ENCODE data around the gene KCNQ5. TPM values are rescaled to one million over a fixed set of nuclear protein-coding genes. Genes with fewer than 3 reads are reported as not detected.

Gene KCNQ5
- total and polyA plus RNA-seq, 2 of the 8 experiments (the other 6 are each of a cell fraction or from before 2014, with no cell fraction given): 0.83 to 1.2 TPM

- Histone ChIP-seq H4K20me1 (replicated peaks in 1 of 2; ENCODE audit: control insufficient read depth in 1 of 2, insufficient read depth in 2 of 2, low read length in 2 of 2) (no peaks in the 10 kb centered on the region), H3K4me2 (ENCODE audit: insufficient read depth in 1 of 2, low read depth in 2 of 2, low read length in 2 of 2) (no peak overlapping the region), H4K8ac (ENCODE audit: extremely low read depth, insufficient read depth, low read length) (no peak overlapping the region), H3K79me1 (ENCODE audit: low read depth, low read length) (no peaks in the 10 kb centered on the region), H4K5ac (ENCODE audit: insufficient read length, low read depth, low read length) (no peak overlapping the region), H3K56ac (replicated peaks; ENCODE audit: insufficient read length, low read depth, low read length) (no peak overlapping the region), H3K4me1 (replicated peaks in 1 of 4; ENCODE audit: control insufficient read depth in 3 of 4, insufficient read depth in 4 of 4, low read length in 3 of 4) (peaks cover 0 to 2% (median 0%) of the 10 kb centered on the region in 4 experiments; a peak in 1 of 7 replicates), H3K9me3 (ENCODE audit: insufficient read depth in 2 of 2, low read depth in 1 of 2, low read length in 1 of 2) (no peaks in the 10 kb centered on the region), H3K79me2 (ENCODE audit: control insufficient read depth in 1 of 2, insufficient read depth in 2 of 2, low read length in 2 of 2) (no peaks in the 10 kb centered on the region), H3K14ac (ENCODE audit: insufficient read length) (no peak overlapping the region), H3K27me3 (replicated peaks in 1 of 4; ENCODE audit: control insufficient read depth in 3 of 4, extremely low read depth in 1 of 4, insufficient read depth in 3 of 4, low read length in 3 of 4) (no peaks in the 10 kb centered on the region), H2AK5ac (ENCODE audit: low read depth, low read length) (no peak overlapping the region), H3K23me2 (ENCODE audit: low read depth, low read length) (no peaks in the 10 kb centered on the region), H2BK20ac (ENCODE audit: low read length) (no peak overlapping the region), H2BK15ac (ENCODE audit: low read length) (no peak overlapping the region), H2BK12ac (ENCODE audit: low read depth, low read length) (no peak overlapping the region), H3K18ac (ENCODE audit: extremely low read depth, low read length) (no peak overlapping the region), H3K27ac (ENCODE audit: low read depth, low read length) (no peak overlapping the region), H3K4me3 (ENCODE audit: extremely low read depth in 1 of 4, insufficient read depth in 2 of 4, low read depth in 3 of 4, low read length in 4 of 4) (no peak overlapping the region), H4K91ac (replicated peaks; ENCODE audit: insufficient read length, low read length) (no peak overlapping the region), H2BK5ac (ENCODE audit: low read depth, low read length) (no peak overlapping the region), H3K4ac (replicated peaks; ENCODE audit: insufficient read length, low read depth, low read length) (no peak overlapping the region), H3K23ac (ENCODE audit: insufficient read length) (no peak overlapping the region), H3K36me3 (ENCODE audit: control insufficient read depth in 2 of 4, insufficient read depth in 4 of 4, low read length in 3 of 4) (no peaks in the 10 kb centered on the region), H2BK120ac (replicated peaks; ENCODE audit: low read depth, low read length) (no peak overlapping the region), H2AFZ (ENCODE audit: low read length) (no peak overlapping the region), H3K9ac (replicated peaks in 1 of 4; ENCODE audit: extremely low read depth in 1 of 4, low read depth in 3 of 4, low read length in 3 of 4) (no peak overlapping the region)
- 71% methylated on average over 1 of the region's 1 CpG; no CpG with 5 or more reads in 1 of the 2 experiments for WGBS, 2 experiments (ENCODE audit: extremely low coverage in 1 of 2, insufficient coverage in 1 of 2, insufficient read length in 1 of 2, insufficient replicate concordance in 2 of 2, low coverage in 1 of 2, low lambda C conversion rate in 2 of 2, missing lambda C conversion rate in 1 of 2)
- DNase-seq (ENCODE audit: low read depth in 1 of 2, low spot score in 2 of 2): no peak
- TF ChIP-seq JUND (IDR thresholded peaks at IDR 0.05; ENCODE audit: low read length) (no peak), SIN3A (conservative IDR thresholded peaks at IDR 0.05 in 1 of 2, IDR thresholded peaks at IDR 0.05 in 1 of 2; ENCODE audit: low read depth in 1 of 2, low read length in 2 of 2) (no peak), SP2 (IDR thresholded peaks at IDR 0.05; ENCODE audit: low read length) (no peak), ATF3 (IDR thresholded peaks at IDR 0.05; ENCODE audit: insufficient read depth, low read depth, low read length) (no peak), NRF1 (IDR thresholded peaks at IDR 0.05; ENCODE audit: low read depth, low read length) (no peak), CREB1 (IDR thresholded peaks at IDR 0.05) (no peak), TBP (IDR thresholded peaks at IDR 0.05; ENCODE audit: low read depth, low read length) (no peak), KDM4A (IDR thresholded peaks at IDR 0.05; ENCODE audit: low read depth, low read length, severe bottlenecking) (no peak), EP300 (IDR thresholded peaks at IDR 0.05; ENCODE audit: borderline replicate concordance in 1 of 2, low read depth in 2 of 2, low read length in 2 of 2) (no peak), TEAD4 (IDR thresholded peaks at IDR 0.05; ENCODE audit: low read depth, low read length) (no peak)
- CTCF ChIA-PET (ENCODE audit: partially characterized antibody): no interaction called here
- no peak for FAIRE-seq
- POLR2A ChIA-PET (ENCODE audit: partially characterized antibody): no interaction called here
These were observed 334.4 kb downstream of the KCNQ5 start for GRCh38 chr6:72956272-72956671.

All from H1 (cell line).